Astrocyte of the spinal cord (primary cell): ENCODE results near the gene STON1.
"Not testable (repeated sequence)": the region's sequence is repeated elsewhere in the genome, so short reads cannot be mapped to it uniquely, and the experiment has no call there.

Source experiments
- DNase-seq: peaks from one replicate; pipeline ENCODE4 v3.0.0; 2011; ENCODE audit warnings: low read depth, low spot score
- H3K4me3 ChIP-seq: 2 replicates; pipeline ENCODE4 v1.5.1; 2011; ENCODE audit warnings: low read depth, mild to moderate bottlenecking, low read length, moderate library complexity
- in situ Hi-C: cut with HindIII; loops from 2 replicates; pipeline ENCODE4 v1.10.0; 2017; ENCODE audit warnings: low sequenced_read_pairs
- TF ChIP-seq, protein P1 (sequence below): IDR thresholded peaks from 2 replicates; pipeline ENCODE4 v1.5.1; 2012; ENCODE audit warnings: low read depth, mild to moderate bottlenecking, low read length, inconsistent platforms

STON1 gene

GRCh38 chr2:48590017-48590416 is 60.1 kb downstream of the STON1 start:
- TF ChIP-seq, protein P1, sequence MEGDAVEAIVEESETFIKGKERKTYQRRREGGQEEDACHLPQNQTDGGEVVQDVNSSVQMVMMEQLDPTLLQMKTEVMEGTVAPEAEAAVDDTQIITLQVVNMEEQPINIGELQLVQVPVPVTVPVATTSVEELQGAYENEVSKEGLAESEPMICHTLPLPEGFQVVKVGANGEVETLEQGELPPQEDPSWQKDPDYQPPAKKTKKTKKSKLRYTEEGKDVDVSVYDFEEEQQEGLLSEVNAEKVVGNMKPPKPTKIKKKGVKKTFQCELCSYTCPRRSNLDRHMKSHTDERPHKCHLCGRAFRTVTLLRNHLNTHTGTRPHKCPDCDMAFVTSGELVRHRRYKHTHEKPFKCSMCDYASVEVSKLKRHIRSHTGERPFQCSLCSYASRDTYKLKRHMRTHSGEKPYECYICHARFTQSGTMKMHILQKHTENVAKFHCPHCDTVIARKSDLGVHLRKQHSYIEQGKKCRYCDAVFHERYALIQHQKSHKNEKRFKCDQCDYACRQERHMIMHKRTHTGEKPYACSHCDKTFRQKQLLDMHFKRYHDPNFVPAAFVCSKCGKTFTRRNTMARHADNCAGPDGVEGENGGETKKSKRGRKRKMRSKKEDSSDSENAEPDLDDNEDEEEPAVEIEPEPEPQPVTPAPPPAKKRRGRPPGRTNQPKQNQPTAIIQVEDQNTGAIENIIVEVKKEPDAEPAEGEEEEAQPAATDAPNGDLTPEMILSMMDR, result no peak
- no peak overlapping the region for H3K4me3 ChIP-seq
- in situ Hi-C loops, result no loop called here
- no peak for DNase-seq

- DNase-seq, result no peak
- H3K4me3 ChIP-seq, result no peak overlapping the region
- TF ChIP-seq, protein P1, result no peak
- in situ Hi-C loops, result no loop called here
Observed at GRCh38 chr2:48592067-48592466, 62.1 kb downstream of the STON1 start.

DNA sequence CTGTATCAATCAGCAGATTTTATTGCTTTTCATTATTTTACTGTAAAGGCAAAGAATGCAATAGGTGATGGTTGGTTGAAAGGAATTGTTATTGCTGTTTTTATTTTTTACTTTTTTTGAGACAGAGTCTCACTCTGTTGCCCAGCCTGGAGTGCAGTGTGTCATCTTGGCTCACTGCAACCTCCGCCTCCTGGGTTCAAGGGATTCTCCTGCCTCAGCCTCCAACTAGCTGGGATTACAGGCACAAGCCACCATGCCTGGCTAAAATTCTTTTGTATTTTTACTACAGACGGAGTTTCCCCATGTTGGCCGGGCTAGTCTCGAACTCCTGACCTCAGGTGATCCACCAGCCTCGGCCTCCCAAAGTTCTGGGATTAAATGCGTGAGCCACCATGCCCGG is 66.8 kb downstream of the STON1 start:
- in situ Hi-C loops, H3K4me3 ChIP-seq, DNase-seq: not testable (repeated sequence)

GRCh38 chr2:48597492-48597891 is 67.5 kb downstream of the STON1 start:
- DNase-seq, result no peak
- TF ChIP-seq, protein P1, result no peak
- in situ Hi-C loops, result no loop called here
- no peak overlapping the region for H3K4me3 ChIP-seq

GRCh38 chr2:48600204-48600813 is 70.4 kb downstream of the STON1 start:
- in situ Hi-C loops, result no loop called here
- no peak overlapping the region for H3K4me3 ChIP-seq
- TF ChIP-seq, protein P1, result peak; percentile 76
- DNase-seq, result peak; percentile 56

GRCh38 chr2:48600917-48601316 is 71.0 kb downstream of the STON1 start:
- TF ChIP-seq, protein P1, result no peak
- peak; percentile 39 for DNase-seq
- in situ Hi-C loops, result no loop called here
- H3K4me3 ChIP-seq, result no peak overlapping the region

DNA sequence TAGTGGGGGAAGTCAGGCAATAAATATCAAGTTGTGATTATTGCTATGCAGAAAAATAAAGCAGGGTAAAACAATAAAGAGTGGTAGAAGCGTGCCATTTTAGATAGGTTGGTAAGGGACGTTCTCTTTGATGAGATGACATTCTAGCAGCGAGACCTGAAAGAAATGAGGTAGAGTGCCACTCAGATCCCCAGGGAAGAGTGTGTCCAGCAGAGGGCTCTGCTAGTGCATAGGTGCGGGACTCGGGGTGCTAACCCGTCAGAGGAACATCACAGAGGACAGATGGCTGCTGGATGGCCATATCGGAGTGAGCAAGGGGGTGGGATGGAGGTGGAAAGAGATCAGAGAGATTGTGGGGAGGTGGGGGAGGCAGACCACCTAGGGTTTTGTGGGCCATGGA is 71.4 kb downstream of the STON1 start:
- in situ Hi-C loops, result no loop called here
- TF ChIP-seq, protein P1, result peak; percentile 67
- DNase-seq, result no peak
- H3K4me3 ChIP-seq, result no peak overlapping the region
